ENCODE results near the gene SLC11A1. TPM values are rescaled to one million over a fixed set of nuclear protein-coding genes. Genes with fewer than 3 reads are reported as not detected.

Gene SLC11A1
- total RNA-seq, 1 experiment from 2014 or later, result 0.44 TPM

GRCh38 chr2:218405086-218405745 lies 23.1 kb downstream of the SLC11A1 start:
- TF ChIP-seq CTCF (conservative IDR thresholded peaks at IDR 0.05) (no peak), EZH2 (IDR thresholded peaks at IDR 0.05; ENCODE audit: low read depth) (no peak)
- peak overlapping the region; percentile 54; the same call in 1 of the 2 replicates for H3K4me3 ChIP-seq
- H3K4me2 ChIP-seq, result peak overlapping the region; percentile 85
- BruUV-seq (replicated peaks), result no TSS peak
- peaks cover 15% of the 10 kb centered on the region for H3K79me2 ChIP-seq (ENCODE audit: low read depth)
- POLR2A ChIA-PET (ENCODE audit: unreplicated experiment), result interaction anchor here (0.6 kb wide), 1 partner anchor 107 kb away, joined by 7 read pairs; no protein-coding TSS in a partner anchor
- H3F3A ChIP-seq (ENCODE audit: insufficient read depth, low read depth), result peaks cover 18% of the 10 kb centered on the region; the same call in 1 of the 2 replicates
- intact Hi-C loops (cut with micrococcal nuclease; ENCODE audit: unreplicated experiment), result no loop called here
- no peaks in the 10 kb centered on the region for H3K36me3 ChIP-seq (ENCODE audit: low read depth)
- CTCF ChIA-PET, result interaction anchor here (1.6 kb wide), 1 partner anchor 132 kb away, joined by 4 read pairs; no protein-coding TSS in a partner anchor
- H3K27ac ChIP-seq, result peak overlapping the region; percentile 58
- no peak for DNase-seq
- no peaks in the 10 kb centered on the region for H3K27me3 ChIP-seq (ENCODE audit: insufficient read depth, low read depth)
- no peaks in the 10 kb centered on the region for H3K9me2 ChIP-seq (ENCODE audit: insufficient read depth)
- H3K4me1 ChIP-seq (replicated peaks; ENCODE audit: insufficient read depth), result peaks cover 20% of the 10 kb centered on the region
- no peak overlapping the region for H2AFZ ChIP-seq
- H4K20me1 ChIP-seq (ENCODE audit: insufficient read depth), result peaks cover 6% of the 10 kb centered on the region; the same call in 1 of the 2 replicates
- H3K9me3 ChIP-seq (ENCODE audit: insufficient read depth, low read depth), result no peaks in the 10 kb centered on the region

- no peaks in the 10 kb centered on the region for H3K9me3 ChIP-seq (ENCODE audit: insufficient read depth, low read depth)
These were observed 23.7 kb downstream of the SLC11A1 start for GRCh38 chr2:218405746-218406208.

More at GRCh38 chr2:218405746-218406208, 23.7 kb downstream of the SLC11A1 start:
- Histone ChIP-seq H3K36me3 (ENCODE audit: low read depth) (no peaks in the 10 kb centered on the region), H3K27ac (peak overlapping the region; percentile 58), H3K4me2 (peak overlapping the region; percentile 85), H3K4me3 (peak overlapping the region; percentile 54; the same call in 1 of the 2 replicates), H3K27me3 (ENCODE audit: insufficient read depth, low read depth) (no peaks in the 10 kb centered on the region), H4K20me1 (ENCODE audit: insufficient read depth) (peaks cover 6% of the 10 kb centered on the region; the same call in 1 of the 2 replicates), H3K79me2 (ENCODE audit: low read depth) (peaks cover 12% of the 10 kb centered on the region), H2AFZ (no peak overlapping the region), H3F3A (ENCODE audit: insufficient read depth, low read depth) (peaks cover 18% of the 10 kb centered on the region; the same call in 1 of the 2 replicates), H3K9me2 (ENCODE audit: insufficient read depth) (no peaks in the 10 kb centered on the region), H3K4me1 (replicated peaks; ENCODE audit: insufficient read depth) (peaks cover 20% of the 10 kb centered on the region)
- CTCF ChIA-PET, result interaction anchor here (1.6 kb wide), 1 partner anchor 133 kb away, joined by 4 read pairs; no protein-coding TSS in a partner anchor
- no TSS peak for BruUV-seq (replicated peaks)
- POLR2A ChIA-PET (ENCODE audit: unreplicated experiment), result interaction anchor here (0.6 kb wide), 1 partner anchor 131 kb away, joined by 5 read pairs; no protein-coding TSS in a partner anchor
- DNase-seq, result no peak
- intact Hi-C loops (cut with micrococcal nuclease; ENCODE audit: unreplicated experiment), result loop anchor here (1.0 to 2.0 kb wide), 4 partner anchors 39 to 243 kb away; partner anchors contain the start of genes CNOT9 and USP37
- TF ChIP-seq CTCF (conservative IDR thresholded peaks at IDR 0.05), result no peak
- TF ChIP-seq EZH2 (IDR thresholded peaks at IDR 0.05; ENCODE audit: low read depth), result no peak
